ENCODE data around the gene RNFT2. TPM values are rescaled to one million over a fixed set of nuclear protein-coding genes. Genes with fewer than 3 reads are reported as not detected.

RNFT2 gene
- total and polyA plus RNA-seq, 7 experiments from 2014 or later: 1.2 to 8.3 (median 5.7) TPM

GRCh38 chr12:116727891-116728290 is 10.2 kb upstream of the RNFT2 start:
- Mint-ChIP-seq H3K36me3 (peaks cover under 1 to 18% (median 3%) of the 10 kb centered on the region in 5 donors), H3K4me1 (peaks cover 3 to 44% (median 32%) of the 10 kb centered on the region in 7 donors), H3K9me3 (no peaks in the 10 kb centered on the region), H3K27me3 (no peaks in the 10 kb centered on the region), H3K27ac (no peak overlapping the region), H3K4me3 (no peak overlapping the region)
- H3K4me3 ChIP-seq (ENCODE audit: low read length): no peak overlapping the region
- no peaks in the 10 kb centered on the region for H3K4me1 ChIP-seq (ENCODE audit: control insufficient read depth in 2 of 2, insufficient read depth in 2 of 2, low read length in 2 of 2)
- CTCF ChIA-PET: no interaction called here
- no peaks in the 10 kb centered on the region for H3K27me3 ChIP-seq (ENCODE audit: control insufficient read depth in 2 of 2, insufficient read depth in 2 of 2, low read length in 2 of 2)
- POLR2A ChIA-PET: no interaction called here
- intact Hi-C loops (cut with micrococcal nuclease): no loop called here
- H3K9me3 ChIP-seq (ENCODE audit: control insufficient read depth in 2 of 3, low read length in 3 of 3): no peaks in the 10 kb centered on the region
- ATAC-seq (no peak), DNase-seq (no peak)
- peaks cover 0 to 9% (median 3%) of the 10 kb centered on the region in 3 experiments for H3K36me3 ChIP-seq (ENCODE audit: control insufficient read depth in 2 of 3, insufficient read depth in 3 of 3, low read length in 3 of 3)
- no peak overlapping the region for H3K27ac ChIP-seq (ENCODE audit: low read depth, low read length)

GRCh38 chr12:116731801-116732200 is 6.3 kb upstream of the RNFT2 start:
- Histone ChIP-seq H3K9me3 (ENCODE audit: control insufficient read depth in 2 of 3, low read length in 3 of 3) (no peaks in the 10 kb centered on the region), H3K4me1 (ENCODE audit: control insufficient read depth in 2 of 2, insufficient read depth in 2 of 2, low read length in 2 of 2) (peaks cover 4 to 7% of the 10 kb centered on the region in 2 donors), H3K27me3 (ENCODE audit: control insufficient read depth in 2 of 2, insufficient read depth in 2 of 2, low read length in 2 of 2) (no peaks in the 10 kb centered on the region), H3K4me3 (ENCODE audit: low read length) (no peak overlapping the region), H3K27ac (ENCODE audit: low read depth, low read length) (no peak overlapping the region), H3K36me3 (ENCODE audit: control insufficient read depth in 2 of 3, insufficient read depth in 3 of 3, low read length in 3 of 3) (peaks cover 3 to 17% (median 5%) of the 10 kb centered on the region in 3 experiments)
- ATAC-seq (no peak), DNase-seq (no peak)
- Mint-ChIP-seq H3K27ac (peak overlapping the region in 1 of 9 donors; percentile 42), H3K4me1 (peaks cover 18 to 63% (median 49%) of the 10 kb centered on the region in 7 donors), H3K9me3 (no peaks in the 10 kb centered on the region), H3K4me3 (no peak overlapping the region), H3K27me3 (no peaks in the 10 kb centered on the region), H3K36me3 (peaks cover 11 to 31% (median 12%) of the 10 kb centered on the region in 5 donors)
- POLR2A ChIA-PET: no interaction called here
- CTCF ChIA-PET: no interaction called here
- intact Hi-C loops (cut with micrococcal nuclease): loop anchor here (10.0 kb wide), 2 partner anchors 403 to 1403 kb away; partner anchors contain the start of gene PEBP1 (in 1 of the 2)

- H3K4me3 ChIP-seq (ENCODE audit: low read length): no peak overlapping the region
- H3K36me3 ChIP-seq (ENCODE audit: control insufficient read depth in 2 of 3, insufficient read depth in 3 of 3, low read length in 3 of 3): peaks cover 3 to 17% (median 5%) of the 10 kb centered on the region in 3 experiments
- no peaks in the 10 kb centered on the region for H3K27me3 Mint-ChIP-seq
- H3K27ac Mint-ChIP-seq: peak overlapping the region in 4 of 9 donors; percentile 5 to 87 (median 16)
- intact Hi-C loops (cut with micrococcal nuclease): loop anchor here (10.0 kb wide), 2 partner anchors 401 to 1401 kb away; partner anchors contain the start of gene PEBP1 (in 1 of the 2)
- ChIA-PET CTCF (no interaction called here), POLR2A (no interaction called here)
- no peaks in the 10 kb centered on the region for H3K9me3 Mint-ChIP-seq
- peaks cover 11 to 25% (median 12%) of the 10 kb centered on the region in 5 donors for H3K36me3 Mint-ChIP-seq
- DNase-seq (no peak), ATAC-seq (no peak)
- no peaks in the 10 kb centered on the region for H3K27me3 ChIP-seq (ENCODE audit: control insufficient read depth in 2 of 2, insufficient read depth in 2 of 2, low read length in 2 of 2)
- H3K9me3 ChIP-seq (ENCODE audit: control insufficient read depth in 2 of 3, low read length in 3 of 3): no peaks in the 10 kb centered on the region
- H3K4me1 ChIP-seq (ENCODE audit: control insufficient read depth in 2 of 2, insufficient read depth in 2 of 2, low read length in 2 of 2): peaks cover 4 to 12% of the 10 kb centered on the region in 2 donors
- peaks cover 21 to 54% (median 45%) of the 10 kb centered on the region in 7 donors for H3K4me1 Mint-ChIP-seq
- no peak overlapping the region for H3K27ac ChIP-seq (ENCODE audit: low read depth, low read length)
- peak overlapping the region in 4 of 10 donors; percentile 21 to 73 (median 60) for H3K4me3 Mint-ChIP-seq
Observed at GRCh38 chr12:116734156-116734768, 3.9 kb upstream of the RNFT2 start.

- Mint-ChIP-seq H3K27ac (peak overlapping the region in 5 of 9 donors; percentile 5 to 87 (median 14)), H3K9me3 (no peaks in the 10 kb centered on the region), H3K36me3 (peaks cover 11 to 21% (median 12%) of the 10 kb centered on the region in 5 donors), H3K27me3 (no peaks in the 10 kb centered on the region), H3K4me3 (peak overlapping the region in 8 of 10 donors; percentile 27 to 81 (median 54)), H3K4me1 (peaks cover 21 to 53% (median 45%) of the 10 kb centered on the region in 7 donors)
- POLR2A ChIA-PET: no interaction called here
- H3K27me3 ChIP-seq (ENCODE audit: control insufficient read depth in 2 of 2, insufficient read depth in 2 of 2, low read length in 2 of 2): no peaks in the 10 kb centered on the region
- H3K4me3 ChIP-seq (ENCODE audit: low read length): no peak overlapping the region
- DNase-seq: no peak
- ATAC-seq: no peak
- H3K9me3 ChIP-seq (ENCODE audit: control insufficient read depth in 2 of 3, low read length in 3 of 3): no peaks in the 10 kb centered on the region
- H3K36me3 ChIP-seq (ENCODE audit: control insufficient read depth in 2 of 3, insufficient read depth in 3 of 3, low read length in 3 of 3): peaks cover 3 to 17% (median 5%) of the 10 kb centered on the region in 3 experiments
- peaks cover 4 to 12% of the 10 kb centered on the region in 2 donors for H3K4me1 ChIP-seq (ENCODE audit: control insufficient read depth in 2 of 2, insufficient read depth in 2 of 2, low read length in 2 of 2)
- intact Hi-C loops (cut with micrococcal nuclease): loop anchor here (5.0 to 10.0 kb wide), 5 partner anchors 187 to 1400 kb away; partner anchors contain the start of genes PEBP1 (in 1 of the 2), RFC5 (in 1 of the 2) and WSB2 (in 1 of the 2)
- CTCF ChIA-PET: no interaction called here
- no peak overlapping the region for H3K27ac ChIP-seq (ENCODE audit: low read depth, low read length)
Observed at GRCh38 chr12:116735084-116735483, 3.0 kb upstream of the RNFT2 start.

- H3K4me1 Mint-ChIP-seq: peaks cover 21 to 53% (median 45%) of the 10 kb centered on the region in 7 donors
- ChIA-PET POLR2A (interaction anchor here (0.6 kb wide), 1 partner anchor 54 kb away, joined by 3 read pairs; no protein-coding TSS in a partner anchor), CTCF (interaction anchor here (1.5 kb wide), 1 partner anchor 32 kb away, joined by 5 read pairs; no protein-coding TSS in a partner anchor)
- H3K4me3 Mint-ChIP-seq: peak overlapping the region; percentile 86 to 100 (median 94)
- Histone ChIP-seq H3K36me3 (ENCODE audit: control insufficient read depth in 2 of 3, insufficient read depth in 3 of 3, low read length in 3 of 3) (peaks cover 0 to 16% (median 5%) of the 10 kb centered on the region in 3 experiments), H3K4me1 (ENCODE audit: control insufficient read depth in 2 of 2, insufficient read depth in 2 of 2, low read length in 2 of 2) (peaks cover 4 to 12% of the 10 kb centered on the region in 2 donors), H3K27me3 (ENCODE audit: control insufficient read depth in 2 of 2, insufficient read depth in 2 of 2, low read length in 2 of 2) (no peaks in the 10 kb centered on the region), H3K4me3 (ENCODE audit: low read length) (peak overlapping the region; percentile 75), H3K27ac (ENCODE audit: low read depth, low read length) (no peak overlapping the region), H3K9me3 (ENCODE audit: control insufficient read depth in 2 of 3, low read length in 3 of 3) (no peaks in the 10 kb centered on the region)
- peaks cover 11 to 25% (median 12%) of the 10 kb centered on the region in 5 donors for H3K36me3 Mint-ChIP-seq
- DNase-seq: no peak
- intact Hi-C loops (cut with micrococcal nuclease): loop anchor here (5.0 to 10.0 kb wide), 5 partner anchors 186 to 1399 kb away; partner anchors contain the start of genes PEBP1 (in 1 of the 2), RFC5 (in 1 of the 2) and WSB2 (in 1 of the 2)
- H3K27me3 Mint-ChIP-seq: no peaks in the 10 kb centered on the region
- no peaks in the 10 kb centered on the region for H3K9me3 Mint-ChIP-seq
- no peak for ATAC-seq
- H3K27ac Mint-ChIP-seq: peak overlapping the region in 5 of 9 donors; percentile 34 to 86 (median 55)
Observed at GRCh38 chr12:116735951-116736599, 2.0 kb upstream of the RNFT2 start.

- intact Hi-C loops (cut with micrococcal nuclease): loop anchor here (5.0 to 10.0 kb wide), 5 partner anchors 185 to 1398 kb away; partner anchors contain the start of genes PEBP1 (in 1 of the 2), RFC5 (in 1 of the 2) and WSB2 (in 1 of the 2)
- H3K27me3 Mint-ChIP-seq: no peaks in the 10 kb centered on the region
- POLR2A ChIA-PET: no interaction called here
- peaks cover 4 to 12% of the 10 kb centered on the region in 2 donors for H3K4me1 ChIP-seq (ENCODE audit: control insufficient read depth in 2 of 2, insufficient read depth in 2 of 2, low read length in 2 of 2)
- CTCF ChIA-PET: interaction anchor here (1.5 kb wide), 1 partner anchor 34 kb away, joined by 5 read pairs; no protein-coding TSS in a partner anchor
- H3K27me3 ChIP-seq (ENCODE audit: control insufficient read depth in 2 of 2, insufficient read depth in 2 of 2, low read length in 2 of 2): no peaks in the 10 kb centered on the region
- H3K4me1 Mint-ChIP-seq: peaks cover 18 to 50% (median 40%) of the 10 kb centered on the region in 7 donors
- H3K27ac Mint-ChIP-seq: peak overlapping the region; percentile 75 to 90 (median 85)
- peak overlapping the region; percentile 75 for H3K27ac ChIP-seq (ENCODE audit: low read depth, low read length)
- H3K9me3 Mint-ChIP-seq: no peaks in the 10 kb centered on the region
- peak overlapping the region; percentile 75 for H3K4me3 ChIP-seq (ENCODE audit: low read length)
- H3K4me3 Mint-ChIP-seq: peak overlapping the region; percentile 86 to 100 (median 94)
- no peak for ATAC-seq
- H3K9me3 ChIP-seq (ENCODE audit: control insufficient read depth in 2 of 3, low read length in 3 of 3): no peaks in the 10 kb centered on the region
- DNase-seq: peak in 2 of 9 donors; percentile 2 to 28
- peaks cover 0 to 9% (median 5%) of the 10 kb centered on the region in 3 experiments for H3K36me3 ChIP-seq (ENCODE audit: control insufficient read depth in 2 of 3, insufficient read depth in 3 of 3, low read length in 3 of 3)
- H3K36me3 Mint-ChIP-seq: peaks cover 11 to 25% (median 12%) of the 10 kb centered on the region in 5 donors
Observed at GRCh38 chr12:116736962-116737773, 947 bp upstream of the RNFT2 start.

Data from naive thymus-derived CD4-positive, alpha-beta T cell (primary cell).